Measurements from ENCODE around the gene C11orf97. TPM values are rescaled to one million over a fixed set of nuclear protein-coding genes. Genes with fewer than 3 reads are reported as not detected.

Gene C11orf97
- total and polyA plus RNA-seq, 2 of the 13 experiments (the other 11 are each of a cell fraction or from before 2014, with no cell fraction given) = 0.35 TPM; not detected in 1

DNA sequence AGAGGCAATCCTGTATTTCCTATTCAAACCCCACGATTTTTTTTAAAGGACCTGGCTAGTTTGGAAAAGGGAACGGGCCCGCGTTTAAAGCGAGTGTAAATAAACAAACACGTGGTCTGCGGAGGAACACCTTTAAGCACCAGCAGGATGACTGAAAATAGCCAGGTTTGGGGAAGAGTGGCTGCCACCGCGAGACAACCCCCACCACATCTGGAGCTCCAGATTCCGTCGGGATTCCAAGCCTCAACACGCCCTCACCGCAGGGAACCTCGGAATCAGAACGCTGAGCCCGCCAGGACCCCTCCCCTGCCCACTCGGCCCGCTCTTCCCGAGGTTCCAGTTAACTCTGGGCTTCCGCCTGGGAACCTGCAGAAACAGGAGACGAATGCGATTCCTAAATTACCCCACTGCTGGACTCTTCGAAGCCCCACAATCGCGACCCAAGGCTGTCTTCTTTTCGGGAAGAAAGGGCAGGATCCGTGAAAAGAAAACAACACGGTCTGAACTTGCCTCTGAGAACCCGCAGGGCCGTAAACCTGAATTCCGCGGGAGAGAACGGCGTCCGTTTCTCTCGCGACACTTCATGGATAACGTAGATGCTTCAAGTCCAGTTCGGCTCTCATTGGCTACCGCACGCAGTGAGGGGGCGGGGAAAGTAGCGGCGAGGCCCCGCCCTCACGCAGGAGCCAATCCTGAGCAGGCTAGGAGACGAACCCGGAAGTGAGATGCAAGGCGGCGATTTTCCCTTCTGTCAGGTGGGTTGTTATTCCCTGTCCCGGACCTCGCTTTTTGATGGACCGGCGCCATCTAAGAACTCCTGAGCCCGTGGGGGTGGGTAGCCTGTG lies 18.8 kb upstream of the C11orf97 start, which contains the start of the genes ANKRD49 and MRE11 (continued):
- no peak for TF ChIP-seq U2AF1 (optimal IDR thresholded peaks at IDR 0.05; ENCODE audit: low read depth, low read length)
- no peak for TF ChIP-seq ZNF343 (CRISPR knock-in tag; IDR thresholded peaks at IDR 0.05)
- TF ChIP-seq, protein P1, sequence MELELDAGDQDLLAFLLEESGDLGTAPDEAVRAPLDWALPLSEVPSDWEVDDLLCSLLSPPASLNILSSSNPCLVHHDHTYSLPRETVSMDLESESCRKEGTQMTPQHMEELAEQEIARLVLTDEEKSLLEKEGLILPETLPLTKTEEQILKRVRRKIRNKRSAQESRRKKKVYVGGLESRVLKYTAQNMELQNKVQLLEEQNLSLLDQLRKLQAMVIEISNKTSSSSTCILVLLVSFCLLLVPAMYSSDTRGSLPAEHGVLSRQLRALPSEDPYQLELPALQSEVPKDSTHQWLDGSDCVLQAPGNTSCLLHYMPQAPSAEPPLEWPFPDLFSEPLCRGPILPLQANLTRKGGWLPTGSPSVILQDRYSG (CRISPR knock-in tag; IDR thresholded peaks at IDR 0.05) = 0 out of 2 replicates have a peak, but pooled peaks have one; percentile 24
- no peak for TF ChIP-seq MBNL3 (CRISPR knock-in tag; conservative IDR thresholded peaks at IDR 0.05)
- peak; percentile 36; the same call in 1 of the 2 replicates for TF ChIP-seq ZNF567 (CRISPR knock-in tag; IDR thresholded peaks at IDR 0.05; ENCODE audit: borderline replicate concordance)
- TF ChIP-seq MAF1 (CRISPR knock-in tag; IDR thresholded peaks at IDR 0.05; ENCODE audit: borderline replicate concordance) = no peak; the same call in 1 of the 2 replicates
- TF ChIP-seq HBP1 (CRISPR knock-in tag; IDR thresholded peaks at IDR 0.05; ENCODE audit: low read depth) = peak; percentile 76; the same call in 1 of the 2 replicates
- no peak for TF ChIP-seq SKI (IDR thresholded peaks at IDR 0.05; ENCODE audit: partially characterized antibody)
- TF ChIP-seq, protein P2, sequence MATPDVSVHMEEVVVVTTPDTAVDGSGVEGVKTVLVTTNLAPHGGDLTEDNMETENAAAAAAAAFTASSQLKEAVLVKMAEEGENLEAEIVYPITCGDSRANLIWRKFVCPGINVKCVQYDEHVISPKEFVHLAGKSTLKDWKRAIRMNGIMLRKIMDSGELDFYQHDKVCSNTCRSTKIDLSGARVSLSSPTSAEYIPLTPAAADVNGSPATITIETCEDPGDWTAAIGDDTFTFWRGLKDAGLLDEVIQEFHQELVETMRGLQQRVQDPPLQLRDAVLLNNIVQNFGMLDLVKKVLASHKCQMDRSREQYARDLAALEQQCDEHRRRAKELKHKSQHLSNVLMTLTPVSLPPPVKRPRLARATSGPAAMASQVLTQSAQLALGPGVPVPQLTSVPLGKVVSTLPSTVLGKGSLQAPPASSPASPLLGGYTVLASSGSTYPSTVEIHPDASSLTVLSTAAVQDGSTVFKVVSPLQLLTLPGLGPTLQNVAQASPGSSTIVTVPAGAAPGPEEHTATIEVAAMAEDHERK (CRISPR knock-in tag; IDR thresholded peaks at IDR 0.05; ENCODE audit: low read depth) = no peak
- TF ChIP-seq, protein P3, sequence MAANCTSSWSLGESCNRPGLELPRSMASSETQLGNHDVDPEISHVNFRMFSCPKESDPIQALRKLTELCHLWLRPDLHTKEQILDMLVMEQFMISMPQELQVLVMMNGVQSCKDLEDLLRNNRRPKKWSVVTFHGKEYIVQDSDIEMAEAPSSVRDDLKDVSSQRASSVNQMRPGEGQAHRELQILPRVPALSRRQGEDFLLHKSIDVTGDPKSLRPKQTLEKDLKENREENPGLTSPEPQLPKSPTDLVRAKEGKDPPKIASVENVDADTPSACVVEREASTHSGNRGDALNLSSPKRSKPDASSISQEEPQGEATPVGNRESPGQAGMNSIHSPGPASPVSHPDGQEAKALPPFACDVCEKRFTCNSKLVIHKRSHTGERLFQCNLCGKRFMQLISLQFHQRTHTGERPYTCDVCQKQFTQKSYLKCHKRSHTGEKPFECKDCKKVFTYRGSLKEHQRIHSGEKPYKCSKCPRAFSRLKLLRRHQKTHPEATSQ (CRISPR knock-in tag; IDR thresholded peaks at IDR 0.05; ENCODE audit: borderline replicate concordance) = no peak
- no peak for TF ChIP-seq ZNF337 (CRISPR knock-in tag; IDR thresholded peaks at IDR 0.05; ENCODE audit: borderline replicate concordance, low read depth)
- no peak; the same call in 1 of the 2 replicates for TF ChIP-seq RXRB (CRISPR knock-in tag; IDR thresholded peaks at IDR 0.05; ENCODE audit: borderline replicate concordance)
- TF ChIP-seq ARNTL (CRISPR knock-in tag; IDR thresholded peaks at IDR 0.05) = no peak
- no peak for TF ChIP-seq HIVEP1 (CRISPR knock-in tag; IDR thresholded peaks at IDR 0.05)
- 0 out of 2 replicates have a peak, but pooled peaks have one; percentile 13 for TF ChIP-seq ZNF160 (CRISPR knock-in tag; IDR thresholded peaks at IDR 0.05)
- no peak for TF ChIP-seq SKIL (CRISPR knock-in tag; IDR thresholded peaks at IDR 0.05; ENCODE audit: borderline replicate concordance)
- no peak for TF ChIP-seq MTA1 (CRISPR knock-in tag; IDR thresholded peaks at IDR 0.05; ENCODE audit: borderline replicate concordance)
- no peak for TF ChIP-seq MIER3 (CRISPR knock-in tag; IDR thresholded peaks at IDR 0.05; ENCODE audit: borderline replicate concordance)
- TF ChIP-seq SP4 (CRISPR knock-in tag; IDR thresholded peaks at IDR 0.05) = peak; percentile 74
- no peak for TF ChIP-seq ZNF816 (CRISPR knock-in tag; IDR thresholded peaks at IDR 0.05; ENCODE audit: borderline replicate concordance)
- TF ChIP-seq ZNF354B (CRISPR knock-in tag; IDR thresholded peaks at IDR 0.05) = no peak
- TF ChIP-seq RBFOX2 (IDR thresholded peaks at IDR 0.05; ENCODE audit: low read depth, low read length) = 0 out of 2 replicates have a peak, but pooled peaks have one; percentile 67

All from HepG2 (cell line).